ENCODE data around the gene RARB. TPM values are rescaled to one million over a fixed set of nuclear protein-coding genes. Genes with fewer than 3 reads are reported as not detected.
A peak's percentile ranks its signal among the peaks of the same experiment; 100 is the strongest.

RARB gene
- total and polyA plus RNA-seq, 9 of the 15 experiments (the other 6 are each of a cell fraction or from before 2014, with no cell fraction given) = 0.15 to 1.3 (median 0.27) TPM

DNA sequence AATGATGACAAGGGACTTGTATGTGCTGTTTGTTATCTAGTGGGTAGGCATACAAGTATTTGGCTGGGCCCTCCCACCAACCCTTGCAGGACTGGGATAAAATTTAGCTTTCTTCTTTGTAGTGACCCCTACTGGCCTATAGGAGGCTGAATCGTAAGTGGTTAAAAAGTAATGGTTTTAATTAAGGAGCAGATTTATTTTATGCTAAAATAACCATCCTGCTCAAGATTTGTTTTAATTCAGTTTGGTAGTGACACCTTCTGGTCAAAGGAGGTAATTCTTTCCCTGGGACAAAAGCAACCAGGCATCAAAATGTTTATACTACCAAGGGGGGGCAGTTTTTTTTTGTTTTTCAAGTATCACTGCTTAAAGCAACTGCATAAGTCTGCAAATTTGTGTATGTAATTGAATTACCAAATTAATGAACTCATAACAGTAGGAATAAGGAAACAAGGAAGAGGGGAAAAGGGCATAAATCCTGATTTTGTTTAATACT, 166.0 kb downstream of the RARB start:
- intact Hi-C loops (cut with micrococcal nuclease) (loop anchor here (2.0 to 5.0 kb wide), 2 partner anchors 632 to 913 kb away; no protein-coding TSS in a partner anchor), in situ Hi-C loops (cut with MboI) (no loop called here)
- Histone ChIP-seq H3K4me3 (no peak overlapping the region), H3K4me1 (replicated peaks in 1 of 2; ENCODE audit: control insufficient read depth in 2 of 2, insufficient read depth in 2 of 2, low read length in 2 of 2) (peaks cover 0 to 18% of the 10 kb centered on the region in 2 experiments; a peak in 2 of 5 replicates), H3K27me3 (ENCODE audit: control insufficient read depth in 2 of 2, insufficient read depth in 2 of 2, low read length in 2 of 2) (no peaks in the 10 kb centered on the region), H3K9me3 (replicated peaks; ENCODE audit: control insufficient read depth, insufficient read depth, low read depth, low read length) (no peaks in the 10 kb centered on the region), H3K79me2 (ENCODE audit: control insufficient read depth, insufficient read depth, low read length) (no peaks in the 10 kb centered on the region), H3K9me1 (ENCODE audit: control insufficient read depth, insufficient read depth, low read length) (no peaks in the 10 kb centered on the region), H3K27ac (ENCODE audit: extremely low read depth, low read depth, low read length) (no peak overlapping the region), H4K20me1 (replicated peaks; ENCODE audit: control insufficient read depth, insufficient read depth, low read length) (no peaks in the 10 kb centered on the region), H3K36me3 (ENCODE audit: control insufficient read depth, insufficient read depth, low read length) (peaks cover 18% of the 10 kb centered on the region; the same call in 1 of the 3 replicates), H2AFZ (ENCODE audit: low read depth, low read length) (no peak overlapping the region), H3K9ac (ENCODE audit: insufficient read depth in 1 of 2, low read depth in 2 of 2, low read length in 2 of 2) (no peak overlapping the region), H3K4me2 (ENCODE audit: insufficient read depth, low read length) (no peak overlapping the region)
- POLR2A ChIA-PET = interaction anchor here (1.0 kb wide), 1 partner anchor 8 kb away, joined by 3 read pairs; no protein-coding TSS in a partner anchor
- FAIRE-seq = peak; percentile 81
- CTCF ChIA-PET (ENCODE audit: low intra/inter-chr PET ratio) = interaction anchor here (0.7 to 1.4 kb wide), 4 partner anchors 61 to 914 kb away, joined by 3 to 5 read pairs (median 4); no protein-coding TSS in a partner anchor
- WGBS (ENCODE audit: insufficient coverage, low coverage, missing lambda C conversion rate) = 0% methylated on average over 1 of the region's 1 CpG
- BruUV-seq (replicated peaks) = no TSS peak
- peak; percentile 69 for ATAC-seq
- peak; percentile 35 to 68 (median 63) for DNase-seq (ENCODE audit: extremely low read depth in 1 of 4, low spot score in 3 of 4)
- TF ChIP-seq, protein P1, sequence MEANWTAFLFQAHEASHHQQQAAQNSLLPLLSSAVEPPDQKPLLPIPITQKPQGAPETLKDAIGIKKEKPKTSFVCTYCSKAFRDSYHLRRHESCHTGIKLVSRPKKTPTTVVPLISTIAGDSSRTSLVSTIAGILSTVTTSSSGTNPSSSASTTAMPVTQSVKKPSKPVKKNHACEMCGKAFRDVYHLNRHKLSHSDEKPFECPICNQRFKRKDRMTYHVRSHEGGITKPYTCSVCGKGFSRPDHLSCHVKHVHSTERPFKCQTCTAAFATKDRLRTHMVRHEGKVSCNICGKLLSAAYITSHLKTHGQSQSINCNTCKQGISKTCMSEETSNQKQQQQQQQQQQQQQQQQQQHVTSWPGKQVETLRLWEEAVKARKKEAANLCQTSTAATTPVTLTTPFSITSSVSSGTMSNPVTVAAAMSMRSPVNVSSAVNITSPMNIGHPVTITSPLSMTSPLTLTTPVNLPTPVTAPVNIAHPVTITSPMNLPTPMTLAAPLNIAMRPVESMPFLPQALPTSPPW (CRISPR knock-in tag; IDR thresholded peaks at IDR 0.05) = peak; percentile 55
- TF ChIP-seq RBFOX2 (IDR thresholded peaks at IDR 0.05; ENCODE audit: low read depth, low read length) = no peak
- no peak for TF ChIP-seq NR1H2 (CRISPR knock-in tag; IDR thresholded peaks at IDR 0.05)
- no peak for TF ChIP-seq HDAC1 (IDR thresholded peaks at IDR 0.05)
- no peak for TF ChIP-seq NR2C1 (IDR thresholded peaks at IDR 0.05)
- TF ChIP-seq NR2C1 (tag; IDR thresholded peaks at IDR 0.05) = no peak
- TF ChIP-seq STAT5A (IDR thresholded peaks at IDR 0.05; ENCODE audit: borderline replicate concordance, low read length) = no peak
- no peak for TF ChIP-seq HNRNPLL (IDR thresholded peaks at IDR 0.05; ENCODE audit: low read depth, low read length, poor library complexity, severe bottlenecking)
- TF ChIP-seq DNMT1 (IDR thresholded peaks at IDR 0.05) = no peak
- TF ChIP-seq, protein P2, sequence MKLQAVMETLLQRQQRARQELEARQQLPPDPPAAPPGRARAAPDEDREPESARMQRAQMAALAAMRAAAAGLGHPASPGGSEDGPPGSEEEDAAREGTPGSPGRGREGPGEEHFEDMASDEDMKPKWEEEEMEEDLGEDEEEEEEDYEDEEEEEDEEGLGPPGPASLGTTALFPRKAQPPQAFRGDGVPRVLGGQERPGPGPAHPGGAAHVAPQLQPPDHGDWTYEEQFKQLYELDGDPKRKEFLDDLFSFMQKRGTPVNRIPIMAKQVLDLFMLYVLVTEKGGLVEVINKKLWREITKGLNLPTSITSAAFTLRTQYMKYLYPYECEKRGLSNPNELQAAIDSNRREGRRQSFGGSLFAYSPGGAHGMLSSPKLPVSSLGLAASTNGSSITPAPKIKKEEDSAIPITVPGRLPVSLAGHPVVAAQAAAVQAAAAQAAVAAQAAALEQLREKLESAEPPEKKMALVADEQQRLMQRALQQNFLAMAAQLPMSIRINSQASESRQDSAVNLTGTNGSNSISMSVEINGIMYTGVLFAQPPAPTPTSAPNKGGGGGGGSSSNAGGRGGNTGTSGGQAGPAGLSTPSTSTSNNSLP (IDR thresholded peaks at IDR 0.05; ENCODE audit: borderline replicate concordance, low read depth, low read length) = peak; percentile 76; the same call in 1 of the 2 replicates
- TF ChIP-seq BACH1 (tag; IDR thresholded peaks at IDR 0.05) = no peak
- TF ChIP-seq BRD4 (IDR thresholded peaks at IDR 0.05) = no peak
- TF ChIP-seq PYGO2 (tag; IDR thresholded peaks at IDR 0.05) = no peak
- TF ChIP-seq ZNF561 (CRISPR knock-in tag; conservative IDR thresholded peaks at IDR 0.05) = no peak
- no peak for TF ChIP-seq KDM4B (IDR thresholded peaks at IDR 0.05; ENCODE audit: borderline replicate concordance in 2 of 2, low read depth in 1 of 2)

Measured in K562 (cell line).